Nephron (organoid): ENCODE results near the gene HEMGN.
"Not testable (repeated sequence)": the region's sequence is repeated elsewhere in the genome, so short reads cannot be mapped to it uniquely, and the experiment has no call there.

Experiments used
- H3K27ac Mint-ChIP-seq, 3 experiments: 2 replicates each; pipeline ENCODE4 v1.8.0; 2020; ENCODE audit warnings: mixed read lengths in 3 of 3, mild to moderate bottlenecking in 2 of 3, moderate library complexity in 1 of 3
- H3K27me3 Mint-ChIP-seq: 2 replicates; pipeline ENCODE4 v1.8.0; 2021; ENCODE audit warnings: low read depth, mild to moderate bottlenecking, moderate library complexity, mixed read lengths
- H3K36me3 Mint-ChIP-seq: 2 replicates; pipeline ENCODE4 v1.8.0; 2020; ENCODE audit warnings: low read depth, mixed read lengths
- H3K4me1 Mint-ChIP-seq: 2 replicates; pipeline ENCODE4 v1.8.0; 2020; ENCODE audit warnings: mixed read lengths
- H3K4me3 Mint-ChIP-seq, 3 experiments: 2 replicates each; pipeline ENCODE4 v1.8.0; 2020; ENCODE audit warnings: mild to moderate bottlenecking in 3 of 3, mixed read lengths in 3 of 3, moderate library complexity in 2 of 3
- H3K9me3 Mint-ChIP-seq: 2 replicates; pipeline ENCODE4 v1.8.0; 2020; ENCODE audit warnings: mixed read lengths
- CTCF ChIP-seq, 3 experiments: fragments of 200-600 bp; sonication (generic); IDR thresholded peaks; one replicate each; pipeline ENCODE4 v1.5.0; 2021; ENCODE audit warnings: antibody characterized with exemption in 3 of 3; ENCODE audit not compliant: unreplicated experiment in 3 of 3

Gene HEMGN

GRCh38 chr9:97978371-97979130, 40.6 kb upstream of the HEMGN start:
- peak overlapping the region in 1 of 3 experiments; percentile 23 for H3K4me3 Mint-ChIP-seq
- peaks cover 4% of the 10 kb centered on the region for H3K9me3 Mint-ChIP-seq
- H3K27me3 Mint-ChIP-seq: peaks cover 4% of the 10 kb centered on the region

GRCh38 chr9:97976633-97977032, 38.7 kb upstream of the HEMGN start:
- not testable (repeated sequence) for H3K4me3 Mint-ChIP-seq, H3K9me3 Mint-ChIP-seq, H3K27ac Mint-ChIP-seq, H3K36me3 Mint-ChIP-seq
- Mint-ChIP-seq H3K27me3 (peaks cover 16% of the 10 kb centered on the region), H3K4me1 (peaks cover 18% of the 10 kb centered on the region)

More at GRCh38 chr9:97978371-97979130, 40.6 kb upstream of the HEMGN start:
- Mint-ChIP-seq H3K36me3 (no peaks in the 10 kb centered on the region), H3K4me1 (peaks cover 27% of the 10 kb centered on the region), H3K27ac (no peak overlapping the region)
- TF ChIP-seq CTCF (IDR thresholded peaks at IDR 0.05; ENCODE audit: unreplicated experiment in 3 of 3): no peak

- H3K4me1 Mint-ChIP-seq: peaks cover 5% of the 10 kb centered on the region
- no peak for TF ChIP-seq CTCF (IDR thresholded peaks at IDR 0.05; ENCODE audit: unreplicated experiment in 3 of 3)
- peaks cover 4% of the 10 kb centered on the region for H3K9me3 Mint-ChIP-seq
- peaks cover 16% of the 10 kb centered on the region for H3K27me3 Mint-ChIP-seq
- no peak overlapping the region for H3K4me3 Mint-ChIP-seq
- H3K36me3 Mint-ChIP-seq: no peaks in the 10 kb centered on the region
- peak overlapping the region in 1 of 3 experiments; percentile 12 for H3K27ac Mint-ChIP-seq
Observed at GRCh38 chr9:97975376-97975775, 37.4 kb upstream of the HEMGN start.

- H3K9me3 Mint-ChIP-seq: peaks cover 4% of the 10 kb centered on the region
- H3K4me3 Mint-ChIP-seq: no peak overlapping the region
- TF ChIP-seq CTCF (IDR thresholded peaks at IDR 0.05; ENCODE audit: unreplicated experiment in 3 of 3): no peak
- no peaks in the 10 kb centered on the region for H3K4me1 Mint-ChIP-seq
- no peaks in the 10 kb centered on the region for H3K36me3 Mint-ChIP-seq
- H3K27ac Mint-ChIP-seq: no peak overlapping the region
- peaks cover 28% of the 10 kb centered on the region for H3K27me3 Mint-ChIP-seq
Observed at GRCh38 chr9:97972753-97973152, 34.8 kb upstream of the HEMGN start.

- peaks cover 2% of the 10 kb centered on the region for H3K9me3 Mint-ChIP-seq
- H3K4me3 Mint-ChIP-seq: no peak overlapping the region
- no peak for TF ChIP-seq CTCF (IDR thresholded peaks at IDR 0.05; ENCODE audit: unreplicated experiment in 3 of 3)
- no peaks in the 10 kb centered on the region for H3K36me3 Mint-ChIP-seq
- H3K4me1 Mint-ChIP-seq: no peaks in the 10 kb centered on the region
- H3K27ac Mint-ChIP-seq: no peak overlapping the region
- peaks cover 34% of the 10 kb centered on the region for H3K27me3 Mint-ChIP-seq
Observed at GRCh38 chr9:97970165-97970564, 32.2 kb upstream of the HEMGN start.

GRCh38 chr9:97969014-97969413, 31.0 kb upstream of the HEMGN start:
- H3K9me3 Mint-ChIP-seq: no peaks in the 10 kb centered on the region

More at GRCh38 chr9:97969014-97969413, 31.0 kb upstream of the HEMGN start:
- Mint-ChIP-seq H3K4me1 (no peaks in the 10 kb centered on the region), H3K4me3 (no peak overlapping the region), H3K36me3 (no peaks in the 10 kb centered on the region), H3K27ac (no peak overlapping the region), H3K27me3 (peaks cover 36% of the 10 kb centered on the region)
- no peak for TF ChIP-seq CTCF (IDR thresholded peaks at IDR 0.05; ENCODE audit: unreplicated experiment in 3 of 3)
